Loucy (cell line): ENCODE results near the gene ARID1B.

ENCODE experiments used
- EZH2phosphoT487 ChIP-seq: fragments of 200-600 bp; IDR thresholded peaks from 2 replicates; pipeline ENCODE4 v1.6.1; 2018; ENCODE audit warnings: antibody characterized with exemption, mild to moderate bottlenecking, moderate library complexity, borderline replicate concordance
- TF ChIP-seq, protein P1 (sequence below): fragments of 200-600 bp; sonication (generic); conservative IDR thresholded peaks from 2 replicates; pipeline ENCODE4 v1.5.1; 2014; ENCODE audit warnings: mild to moderate bottlenecking, antibody characterized with exemption, low read length

- TF ChIP-seq EZH2phosphoT487 = no peak
- TF ChIP-seq, protein P1, sequence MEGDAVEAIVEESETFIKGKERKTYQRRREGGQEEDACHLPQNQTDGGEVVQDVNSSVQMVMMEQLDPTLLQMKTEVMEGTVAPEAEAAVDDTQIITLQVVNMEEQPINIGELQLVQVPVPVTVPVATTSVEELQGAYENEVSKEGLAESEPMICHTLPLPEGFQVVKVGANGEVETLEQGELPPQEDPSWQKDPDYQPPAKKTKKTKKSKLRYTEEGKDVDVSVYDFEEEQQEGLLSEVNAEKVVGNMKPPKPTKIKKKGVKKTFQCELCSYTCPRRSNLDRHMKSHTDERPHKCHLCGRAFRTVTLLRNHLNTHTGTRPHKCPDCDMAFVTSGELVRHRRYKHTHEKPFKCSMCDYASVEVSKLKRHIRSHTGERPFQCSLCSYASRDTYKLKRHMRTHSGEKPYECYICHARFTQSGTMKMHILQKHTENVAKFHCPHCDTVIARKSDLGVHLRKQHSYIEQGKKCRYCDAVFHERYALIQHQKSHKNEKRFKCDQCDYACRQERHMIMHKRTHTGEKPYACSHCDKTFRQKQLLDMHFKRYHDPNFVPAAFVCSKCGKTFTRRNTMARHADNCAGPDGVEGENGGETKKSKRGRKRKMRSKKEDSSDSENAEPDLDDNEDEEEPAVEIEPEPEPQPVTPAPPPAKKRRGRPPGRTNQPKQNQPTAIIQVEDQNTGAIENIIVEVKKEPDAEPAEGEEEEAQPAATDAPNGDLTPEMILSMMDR = no peak
These were observed 85.5 kb downstream of the ARID1B start for GRCh38 chr6:156862711-156863110.
